ENCODE measurements around the gene FAM168A.
A peak's percentile ranks its signal among the peaks of the same experiment; 100 is the strongest.

FAM168A gene

GRCh38 chr11:73597956-73598718, at the start of gene FAM168A:
FAM168A (minus strand) TSS chr11:73598112; CDS start chr11:73468474, 129,638 bp downstream.
- DNase-seq: peak; percentile 93

GRCh38 chr11:73647459-73648100, 49.7 kb upstream of the FAM168A start:
- DNase-seq: peak; percentile 92

- DNase-seq: no peak
Observed at GRCh38 chr11:73645972-73646631, 48.2 kb upstream of the FAM168A start, which contains the start of gene PLEKHB1. PLEKHB1 (plus strand) TSS chr11:73646581; CDS start chr11:73646609, 28 bp downstream.

- no peak for DNase-seq
Observed at GRCh38 chr11:73645121-73645969, 47.4 kb upstream of the FAM168A start.

- no peak for DNase-seq
Observed at GRCh38 chr11:73641668-73642067, 43.8 kb upstream of the FAM168A start.

GRCh38 chr11:73640592-73640991, 42.7 kb upstream of the FAM168A start:
- no peak for DNase-seq

- no peak for DNase-seq
Observed at GRCh38 chr11:73637012-73637411, 39.1 kb upstream of the FAM168A start.

GRCh38 chr11:73636249-73636648, 38.3 kb upstream of the FAM168A start:
- no peak for DNase-seq

GRCh38 chr11:73635721-73636120, 37.8 kb upstream of the FAM168A start:
- DNase-seq: no peak

GRCh38 chr11:73633999-73634398, 36.1 kb upstream of the FAM168A start:
- DNase-seq: no peak

- no peak for DNase-seq
Observed at GRCh38 chr11:73632996-73633395, 35.1 kb upstream of the FAM168A start.

GRCh38 chr11:73629907-73630306, 32.0 kb upstream of the FAM168A start:
- DNase-seq: no peak

- peak; percentile 76 for DNase-seq
Observed at GRCh38 chr11:73625696-73626318, 27.9 kb upstream of the FAM168A start.

GRCh38 chr11:73623686-73624085, 25.8 kb upstream of the FAM168A start:
- DNase-seq: no peak

GRCh38 chr11:73622926-73623593, 25.1 kb upstream of the FAM168A start:
- DNase-seq: no peak

GRCh38 chr11:73614591-73614990, 16.7 kb upstream of the FAM168A start:
- DNase-seq: no peak

GRCh38 chr11:73612601-73613140, 14.8 kb upstream of the FAM168A start:
- no peak for DNase-seq

- no peak for DNase-seq
Observed at GRCh38 chr11:73598719-73599379, 937 bp upstream of the FAM168A start.

- no peak for DNase-seq
Observed at GRCh38 chr11:73597336-73597955, 466 bp downstream of the FAM168A start.

- DNase-seq: no peak
Observed at GRCh38 chr11:73596547-73596946, 1.4 kb downstream of the FAM168A start.

Data from activated CD8-positive, alpha-beta memory T cell treated with anti-CD3 and anti-CD28 coated beads, Interleukin-2, amount 50 U/mL, for 48 hours (primary cell).